Caco-2 (cell line): Measurements from ENCODE around the gene CUL7. TPM values are rescaled to one million over a fixed set of nuclear protein-coding genes. Genes with fewer than 3 reads are reported as not detected.
A peak's percentile ranks its signal among the peaks of the same experiment; 100 is the strongest.

Experiments
- BruUV-seq: library from RNA; stranded (reverse); fragments of 400-500 nt; replicated peaks from 2 replicates; lab custom pipeline; 2021; lab: Mats Ljungman, UMichigan
- CTCF ChIA-PET: fragments of 300-600 bp; sonication (Branson Sonifier 250); formaldehyde crosslinking; loops from one replicate; lab custom pipeline; 2022; ENCODE audit warnings: antibody characterized with exemption; lab: Charles Lee
- POLR2A ChIA-PET: fragments of 300-600 bp; sonication (Branson Sonifier 250); formaldehyde crosslinking; loops from one replicate; lab custom pipeline; 2022; ENCODE audit warnings: antibody characterized with exemption; lab: Charles Lee
- DNase-seq, 2 experiments: peaks; one replicate each; pipeline versions ENCODE4 v3.0.0 to v3.0.0-alpha.2; 2020 to 2022
- H3K27me3 ChIP-seq: replicated peaks from 2 replicates; pipeline ENCODE4 v1.6.0; 2011; ENCODE audit warnings: low read length; ENCODE audit not compliant: control insufficient read depth, insufficient read depth
- H3K36me3 ChIP-seq: 2 replicates; pipeline ENCODE4 v1.5.1; 2011; ENCODE audit warnings: low read length; ENCODE audit not compliant: control insufficient read depth, insufficient read depth
- H3K4me1 ChIP-seq: fragments of 250-450 bp; sonication (Bioruptor Pico); 2 replicates; pipeline ENCODE4 v1.5.1; 2020; ENCODE audit warnings: mild to moderate bottlenecking
- H3K4me3 ChIP-seq: 2 replicates; pipeline ENCODE4 v1.5.1; 2011; ENCODE audit warnings: low read depth, mild to moderate bottlenecking, control low read depth, low read length
- H3K9me3 ChIP-seq: fragments of 250-450 bp; sonication (Bioruptor Pico); 2 replicates; pipeline ENCODE4 v1.5.1; 2020; ENCODE audit warnings: mild to moderate bottlenecking, moderate library complexity
- H3K27ac Mint-ChIP-seq: one replicate; pipeline ENCODE4 v1.8.0; 2022; ENCODE audit warnings: mixed read lengths; ENCODE audit not compliant: unreplicated experiment
- H3K27me3 Mint-ChIP-seq: one replicate; pipeline ENCODE4 v1.8.0; 2022; ENCODE audit warnings: mixed read lengths; ENCODE audit not compliant: insufficient read depth, unreplicated experiment
- H3K36me3 Mint-ChIP-seq: one replicate; pipeline ENCODE4 v1.8.0; 2022; ENCODE audit warnings: mild to moderate bottlenecking, mixed read lengths; ENCODE audit not compliant: insufficient read depth, unreplicated experiment
- H3K4me1 Mint-ChIP-seq: one replicate; pipeline ENCODE4 v1.8.0; 2022; ENCODE audit warnings: low read depth, mixed read lengths; ENCODE audit not compliant: unreplicated experiment
- H3K4me3 Mint-ChIP-seq: one replicate; pipeline ENCODE4 v1.8.0; 2022; ENCODE audit warnings: mild to moderate bottlenecking, moderate library complexity, mixed read lengths; ENCODE audit not compliant: unreplicated experiment
- H3K9me3 Mint-ChIP-seq: one replicate; pipeline ENCODE4 v1.8.0; 2022; ENCODE audit warnings: mixed read lengths; ENCODE audit not compliant: unreplicated experiment
- CTCF ChIP-seq, 2 experiments: fragments of 200-600 bp in 1 of 2; IDR thresholded peaks; 1 replicate in 1 of 2; 2 replicates in 1 of 2; pipeline versions ENCODE4 v1.5.1 to v1.8.0; 2011 to 2022; ENCODE audit warnings: antibody characterized with exemption in 1 of 2, control low read depth in 1 of 2, inconsistent platforms in 1 of 2, low read depth in 1 of 2, low read length in 1 of 2, mild to moderate bottlenecking in 1 of 2, moderate library complexity in 1 of 2; ENCODE audit not compliant: insufficient read depth in 1 of 2, severe bottlenecking in 1 of 2, unreplicated experiment in 1 of 2
- intact Hi-C: fragments of 100-400 bp; cut with micrococcal nuclease; formaldehyde crosslinking; loops from one replicate; pipeline ENCODE4 v1.10.0; 2022; ENCODE audit not compliant: unreplicated experiment
- total RNA-seq: library from RNA; stranded (reverse); gene quantifications from 2 replicates; pipeline ENCODE4 v1.2.3, GENCODE V29; 2022

The CUL7 gene
- total RNA-seq, 1 experiment from 2014 or later, result 26.7 TPM

- Mint-ChIP-seq H3K27me3 (no peaks in the 10 kb centered on the region), H3K4me1 (peaks cover 34% of the 10 kb centered on the region), H3K27ac (peak within 1 kb of the TSS; percentile 82), H3K9me3 (no peaks in the 10 kb centered on the region), H3K36me3 (peaks cover 55% of the 10 kb centered on the region), H3K4me3 (peak within 1 kb of the TSS; percentile 88)
- no peak for TF ChIP-seq CTCF (IDR thresholded peaks at IDR 0.05; ENCODE audit: insufficient read depth in 1 of 2, low read depth in 1 of 2, low read length in 1 of 2, severe bottlenecking in 1 of 2, unreplicated experiment in 1 of 2)
- Histone ChIP-seq H3K27me3 (no peaks in the 10 kb centered on the region), H3K4me1 (peaks cover 29% of the 10 kb centered on the region), H3K36me3 (peaks cover 2% of the 10 kb centered on the region; the same call in 1 of the 2 replicates), H3K9me3 (no peaks in the 10 kb centered on the region), H3K4me3 (peak within 1 kb of the TSS; percentile 80)
- DNase-seq, result peak; percentile 96 to 98
- ChIA-PET CTCF (interaction anchor here (0.5 to 1.3 kb wide), 10 partner anchors 27 to 495 kb away, joined by 3 to 8 read pairs (median 3); partner anchors contain the start of gene RRP36), POLR2A (interaction anchor here (0.5 to 2.4 kb wide), 16 partner anchors 14 to 358 kb away, joined by 3 to 22 read pairs (median 4); partner anchors contain the start of genes CNPY3, CUL9, KLHDC3 and MEA1)
- intact Hi-C loops, result loop anchor here (1.0 kb wide), 3 partner anchors 31 to 112 kb away; partner anchors contain the start of genes KLHDC3 and SRF
- no TSS peak for BruUV-seq
These were observed 5.8 kb upstream of the CUL7 start, which contains the start of the genes KLC4 and MRPL2 for GRCh38 chr6:43059168-43060033. Gene KLC4 (plus strand): TSS chr6:43059631. CDS start chr6:43061336, 1,705 bp downstream. Gene MRPL2 (minus strand): TSS chr6:43059434. CDS start chr6:43059381, 53 bp downstream.

- Histone ChIP-seq H3K36me3 (peaks cover 1% of the 10 kb centered on the region; the same call in 1 of the 2 replicates), H3K27me3 (no peaks in the 10 kb centered on the region), H3K9me3 (no peaks in the 10 kb centered on the region), H3K4me1 (peaks cover 32% of the 10 kb centered on the region), H3K4me3 (peak overlapping the region; percentile 80)
- H3K27me3 Mint-ChIP-seq, result no peaks in the 10 kb centered on the region
- H3K36me3 Mint-ChIP-seq, result peaks cover 57% of the 10 kb centered on the region
- H3K9me3 Mint-ChIP-seq, result no peaks in the 10 kb centered on the region
- BruUV-seq, result no TSS peak
- no peak for DNase-seq
- H3K27ac Mint-ChIP-seq, result peak overlapping the region; percentile 82
- ChIA-PET POLR2A (interaction anchor here (0.6 to 2.4 kb wide), 4 partner anchors 18 to 129 kb away, joined by 4 to 22 read pairs (median 8); partner anchors contain the start of genes CNPY3, KLHDC3, MEA1 and PTK7), CTCF (no interaction called here)
- H3K4me3 Mint-ChIP-seq, result peak overlapping the region; percentile 88
- peaks cover 41% of the 10 kb centered on the region for H3K4me1 Mint-ChIP-seq
- intact Hi-C loops, result no loop called here
- no peak for TF ChIP-seq CTCF (IDR thresholded peaks at IDR 0.05; ENCODE audit: insufficient read depth in 1 of 2, low read depth in 1 of 2, low read length in 1 of 2, severe bottlenecking in 1 of 2, unreplicated experiment in 1 of 2)
These were observed 4.9 kb upstream of the CUL7 start for GRCh38 chr6:43058531-43058930.

GRCh38 chr6:43055966-43056365 is 2.3 kb upstream of the CUL7 start:
- no peak for TF ChIP-seq CTCF (IDR thresholded peaks at IDR 0.05; ENCODE audit: insufficient read depth in 1 of 2, low read depth in 1 of 2, low read length in 1 of 2, severe bottlenecking in 1 of 2, unreplicated experiment in 1 of 2)
- no TSS peak for BruUV-seq
- no peaks in the 10 kb centered on the region for H3K27me3 Mint-ChIP-seq
- H3K4me1 ChIP-seq, result peaks cover 31% of the 10 kb centered on the region
- no peak for DNase-seq
- no peaks in the 10 kb centered on the region for H3K27me3 ChIP-seq
- H3K4me3 Mint-ChIP-seq, result peak overlapping the region; percentile 7
- peaks cover 39% of the 10 kb centered on the region for H3K4me1 Mint-ChIP-seq
- POLR2A ChIA-PET, result interaction anchor here (0.5 to 0.7 kb wide), 2 partner anchors 127 to 1143 kb away, joined by 3 read pairs; partner anchors contain the start of gene CNPY3
- no peaks in the 10 kb centered on the region for H3K9me3 Mint-ChIP-seq
- peak overlapping the region; percentile 60 for H3K27ac Mint-ChIP-seq
- intact Hi-C loops, result no loop called here
- no peak overlapping the region for H3K4me3 ChIP-seq
- no peaks in the 10 kb centered on the region for H3K9me3 ChIP-seq
- CTCF ChIA-PET, result no interaction called here
- H3K36me3 ChIP-seq, result no peaks in the 10 kb centered on the region
- peaks cover 69% of the 10 kb centered on the region for H3K36me3 Mint-ChIP-seq
